ENCODE measurements around the gene LUC7L3.
"Not testable (repeated sequence)": the region's sequence is repeated elsewhere in the genome, so short reads cannot be mapped to it uniquely, and the experiment has no call there.

LUC7L3 gene

DNA sequence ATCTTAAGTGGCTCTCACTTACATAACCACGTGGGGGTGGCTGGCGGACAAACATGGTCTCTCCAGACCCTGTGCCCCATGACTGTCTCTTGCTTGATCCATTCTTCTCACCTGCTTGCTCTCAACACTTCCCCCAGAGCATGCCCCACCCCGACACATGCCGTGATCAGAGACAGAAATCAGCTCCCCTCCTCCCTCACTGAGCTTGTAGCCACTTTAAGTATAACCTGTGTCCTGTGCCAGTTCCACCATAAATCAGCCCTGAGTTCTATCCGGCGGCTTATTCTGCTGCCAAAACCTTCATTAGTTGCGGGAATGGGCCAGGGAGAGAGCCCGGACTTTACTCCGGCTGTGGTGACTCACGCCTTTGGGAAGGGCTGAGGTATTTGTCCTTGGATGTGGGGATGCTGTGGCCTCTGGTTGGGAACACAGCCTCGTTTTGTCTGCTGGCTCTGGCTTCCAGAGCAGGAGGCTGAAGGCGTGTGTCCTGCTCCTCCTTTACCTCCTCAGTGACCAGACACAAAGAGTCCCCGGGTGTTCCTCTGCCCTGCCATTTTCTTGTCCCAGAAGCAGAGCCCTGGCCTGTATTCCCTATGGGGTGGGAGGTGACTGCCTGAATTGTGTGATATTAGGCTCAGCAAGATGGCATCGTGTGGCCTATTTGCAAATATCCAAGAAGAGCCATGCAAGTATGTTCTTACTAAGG is 32.8 kb upstream of the LUC7L3 start:
- DNase-seq = no peak

DNA sequence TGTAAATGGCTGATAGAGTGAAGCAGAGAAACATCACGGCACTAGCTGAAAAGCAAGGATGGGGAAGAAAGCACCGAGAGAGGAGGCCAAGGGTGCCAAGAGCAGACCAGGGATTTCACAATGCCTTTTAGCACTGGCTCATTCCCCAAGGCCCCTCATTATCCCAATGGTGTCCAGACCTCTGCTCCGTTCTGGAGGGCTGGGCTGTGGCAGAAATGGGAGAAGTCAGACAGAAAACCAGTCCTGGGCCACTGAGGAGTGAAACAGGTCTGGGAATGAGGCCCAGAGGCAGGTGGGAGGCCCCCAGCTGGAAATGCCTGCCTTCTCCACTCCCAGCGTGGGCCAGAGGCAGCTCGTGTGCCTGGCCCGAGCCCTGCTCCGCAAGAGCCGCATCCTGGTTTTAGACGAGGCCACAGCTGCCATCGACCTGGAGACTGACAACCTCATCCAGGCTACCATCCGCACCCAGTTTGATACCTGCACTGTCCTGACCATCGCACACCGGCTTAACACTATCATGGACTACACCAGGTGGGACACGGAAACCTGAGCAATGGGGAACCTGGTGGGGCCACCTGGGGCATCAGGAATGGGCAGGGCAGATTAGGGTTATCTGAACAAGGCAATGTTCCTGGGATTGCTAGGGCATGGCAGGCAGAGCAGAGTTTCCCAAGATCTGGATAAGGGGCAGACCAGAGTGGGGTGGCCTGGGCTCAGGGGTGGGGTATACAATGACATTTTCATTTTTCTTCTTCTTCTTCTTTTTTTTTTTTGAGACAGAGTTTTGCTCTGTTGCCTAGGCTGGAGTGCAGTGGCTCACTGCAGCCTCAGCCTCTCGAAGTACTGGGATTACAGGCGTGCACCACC is 32.0 kb upstream of the LUC7L3 start:
- no peak for DNase-seq

DNA sequence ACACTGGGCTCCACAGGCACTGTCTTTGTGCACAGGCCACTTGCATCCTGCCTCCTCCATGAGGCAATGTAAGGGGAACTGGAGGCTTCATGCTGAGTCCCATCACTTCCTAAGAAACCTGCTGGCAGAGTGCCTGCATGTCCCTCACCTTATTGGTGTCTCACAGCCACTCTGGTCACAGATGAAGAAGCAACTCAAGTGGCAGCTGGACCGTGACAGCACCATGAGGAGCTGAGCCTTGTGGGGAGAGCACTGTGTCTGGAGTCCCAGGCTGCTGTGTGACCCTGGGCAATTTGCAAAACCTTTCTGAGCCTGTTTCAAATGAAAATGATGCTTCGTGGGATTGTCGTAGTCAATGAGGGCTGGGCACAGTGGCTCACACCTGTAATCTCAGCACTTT is 31.2 kb upstream of the LUC7L3 start:
- DNase-seq = no peak

DNA sequence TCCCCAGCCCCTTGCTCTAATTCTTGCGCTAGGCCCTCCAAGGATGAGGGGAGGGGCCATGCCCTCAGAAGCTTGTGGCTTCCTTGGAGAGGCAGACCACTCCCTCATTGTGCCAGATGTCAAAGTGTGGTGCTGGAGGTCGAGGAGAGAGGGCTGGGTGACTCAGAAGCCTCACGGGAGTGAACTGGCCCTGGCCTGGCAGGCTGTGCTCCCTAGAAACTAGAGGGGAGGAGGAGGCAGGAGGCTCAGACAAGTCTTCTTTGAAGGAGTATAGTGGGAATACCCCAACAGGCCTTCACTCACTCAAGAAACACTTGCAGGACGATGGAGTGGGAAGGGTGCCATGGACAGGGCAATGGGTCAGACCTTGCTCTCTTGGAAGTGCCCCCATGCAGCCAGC is 30.2 kb upstream of the LUC7L3 start:
- DNase-seq = no peak

DNA sequence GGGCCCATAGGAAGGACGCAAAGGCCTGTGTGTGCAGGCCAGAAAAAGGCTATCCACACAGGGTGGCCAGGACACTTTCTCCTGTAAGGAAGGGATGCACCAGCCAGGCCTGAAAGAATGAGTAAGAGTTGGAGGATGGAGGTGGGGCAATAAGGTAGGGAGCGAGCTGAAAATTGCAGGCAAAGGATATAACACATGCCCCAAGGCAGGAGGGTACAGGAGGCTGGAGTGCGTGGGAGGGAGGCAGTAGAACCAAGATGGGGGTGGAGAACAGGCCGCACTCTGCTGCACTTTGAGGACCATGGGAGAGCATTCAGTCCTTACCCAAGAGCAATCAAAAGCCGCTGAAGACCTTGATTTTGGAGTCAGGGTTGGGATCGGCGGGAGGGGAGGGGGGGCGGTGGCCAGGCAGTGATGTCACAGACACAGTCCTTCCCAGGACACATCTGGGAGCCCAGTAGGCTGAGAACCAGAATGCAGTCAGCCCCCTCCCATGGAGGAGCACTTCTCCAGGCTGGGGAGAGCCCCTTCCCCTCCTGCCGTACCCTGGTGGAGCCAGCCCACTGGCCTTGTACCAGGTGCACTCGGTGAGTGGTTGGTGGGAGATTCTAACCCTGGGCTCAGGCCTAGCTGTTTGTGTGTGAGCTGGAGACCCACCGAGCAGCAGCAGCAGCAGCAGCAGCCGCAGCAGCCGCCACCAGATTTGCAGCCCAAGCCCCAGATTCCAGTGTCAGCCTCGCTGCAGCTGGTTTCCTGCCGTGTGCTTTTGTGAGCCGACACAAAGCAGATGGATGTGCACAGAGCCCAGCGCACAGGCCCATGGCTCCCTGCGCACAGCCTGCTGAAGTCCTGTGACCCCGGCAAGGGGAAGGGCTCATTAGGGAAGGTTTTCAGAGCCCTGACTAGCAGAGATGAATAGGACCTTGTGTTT is 29.2 kb upstream of the LUC7L3 start:
- no peak for DNase-seq

DNA sequence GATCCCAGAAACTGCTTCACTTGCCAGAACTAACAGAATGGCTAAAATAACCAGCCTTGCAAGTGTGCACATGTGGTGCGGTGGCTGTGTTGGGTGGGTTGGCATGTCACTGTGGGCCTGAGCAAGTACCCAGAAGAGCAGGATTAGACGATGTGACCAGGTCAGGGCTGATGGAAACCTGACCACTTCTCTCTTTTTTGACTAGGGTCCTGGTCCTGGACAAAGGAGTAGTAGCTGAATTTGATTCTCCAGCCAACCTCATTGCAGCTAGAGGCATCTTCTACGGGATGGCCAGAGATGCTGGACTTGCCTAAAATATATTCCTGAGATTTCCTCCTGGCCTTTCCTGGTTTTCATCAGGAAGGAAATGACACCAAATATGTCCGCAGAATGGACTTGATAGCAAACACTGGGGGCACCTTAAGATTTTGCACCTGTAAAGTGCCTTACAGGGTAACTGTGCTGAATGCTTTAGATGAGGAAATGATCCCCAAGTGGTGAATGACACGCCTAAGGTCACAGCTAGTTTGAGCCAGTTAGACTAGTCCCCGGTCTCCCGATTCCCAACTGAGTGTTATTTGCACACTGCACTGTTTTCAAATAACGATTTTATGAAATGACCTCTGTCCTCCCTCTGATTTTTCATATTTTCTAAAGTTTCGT is 28.4 kb upstream of the LUC7L3 start:
- no peak for DNase-seq

DNA sequence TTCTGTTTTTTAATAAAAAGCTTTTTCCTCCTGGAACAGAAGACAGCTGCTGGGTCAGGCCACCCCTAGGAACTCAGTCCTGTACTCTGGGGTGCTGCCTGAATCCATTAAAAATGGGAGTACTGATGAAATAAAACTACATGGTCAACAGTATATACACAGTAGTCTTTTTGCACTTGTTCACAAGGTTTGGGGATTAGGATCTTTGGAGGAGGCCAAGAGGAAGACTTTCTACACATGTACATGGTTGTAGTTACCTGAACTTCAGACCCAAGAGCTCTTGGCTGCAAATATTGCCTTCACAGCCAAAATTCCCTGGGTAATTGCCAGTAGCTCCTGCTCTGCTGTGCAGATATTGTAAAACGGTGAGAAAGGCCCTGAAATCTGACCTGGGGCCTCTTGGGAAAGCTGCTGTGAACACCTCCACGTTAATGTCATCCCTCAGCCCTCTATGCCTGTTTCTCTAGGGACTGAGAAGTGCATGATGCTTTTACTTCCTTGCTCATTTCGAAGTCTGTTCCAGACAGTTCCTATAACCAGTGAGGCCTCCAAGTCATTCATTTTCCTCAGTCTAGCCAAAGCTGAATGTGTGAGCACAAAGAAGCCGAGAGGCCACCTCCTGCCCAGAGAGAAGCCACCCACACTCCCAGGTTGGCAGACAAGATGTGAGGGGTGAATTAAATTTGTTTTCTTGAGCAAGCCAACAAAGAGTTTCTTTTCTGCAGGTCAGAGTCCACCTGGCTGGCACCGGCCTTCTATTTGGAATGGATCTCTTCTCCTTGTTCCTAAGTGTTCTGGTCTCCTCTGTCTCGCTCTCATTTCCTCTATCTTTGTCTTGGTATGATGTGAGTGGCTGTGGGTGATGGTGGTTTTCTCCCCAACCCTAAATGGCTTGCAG is 27.6 kb upstream of the LUC7L3 start:
- no peak for DNase-seq

DNA sequence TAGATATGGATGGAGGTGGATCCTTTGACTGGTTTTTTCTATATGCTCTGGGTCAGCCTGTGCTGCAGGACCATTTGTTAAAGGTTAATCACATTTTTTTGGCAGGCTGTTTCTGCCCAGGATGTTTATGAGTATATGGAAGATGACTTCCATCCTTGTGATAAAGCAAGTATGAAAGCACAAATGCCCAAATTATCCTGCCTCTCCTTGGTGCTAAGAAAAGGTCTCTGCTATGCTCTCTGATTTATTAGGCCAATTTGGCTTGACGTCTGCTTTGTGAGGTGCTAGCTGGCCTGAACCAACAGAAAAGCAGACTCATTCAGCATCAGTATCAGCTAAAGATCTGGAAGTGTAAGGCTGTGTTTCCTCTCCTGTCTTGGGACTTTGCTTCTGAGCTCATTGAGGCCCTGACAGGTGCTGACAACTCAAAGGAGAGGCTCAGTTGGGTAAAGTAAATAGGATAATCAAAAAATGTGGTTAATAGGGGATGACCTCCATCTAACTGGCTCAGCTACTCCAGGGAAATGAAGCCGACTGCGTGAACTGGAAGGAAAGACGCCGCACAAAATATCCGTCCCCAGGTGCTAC is 26.9 kb upstream of the LUC7L3 start:
- no peak for DNase-seq

DNA sequence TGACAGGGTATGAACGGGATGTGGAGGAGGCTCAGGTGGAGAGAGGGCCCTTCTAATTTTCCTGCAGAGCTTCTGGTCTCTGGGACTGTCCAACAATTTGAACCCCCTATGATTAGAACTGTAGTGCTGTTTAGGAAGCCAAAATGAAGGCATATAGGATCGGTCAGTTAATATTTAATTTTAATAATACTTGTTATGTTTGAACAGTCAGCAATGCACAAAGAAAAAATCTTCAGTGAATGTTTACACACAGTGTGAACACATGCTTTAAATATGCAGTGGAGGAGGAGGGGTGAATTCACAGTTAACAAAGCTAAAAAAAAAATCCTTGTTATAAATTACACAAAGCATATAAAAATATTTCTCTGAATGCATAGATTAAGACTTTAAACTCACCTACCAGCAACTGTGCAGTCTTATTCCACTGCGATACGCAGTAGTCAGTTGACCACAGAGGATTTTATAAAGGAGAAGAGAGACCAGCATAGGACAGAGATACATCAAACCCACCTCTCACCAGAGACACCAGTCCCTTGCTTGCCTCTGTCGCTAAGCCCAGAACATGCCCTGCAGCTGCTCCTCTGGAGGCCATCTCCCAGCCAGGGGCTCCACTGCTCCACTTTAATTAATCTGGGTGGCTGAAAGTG is 26.2 kb upstream of the LUC7L3 start:
- no peak for DNase-seq

DNA sequence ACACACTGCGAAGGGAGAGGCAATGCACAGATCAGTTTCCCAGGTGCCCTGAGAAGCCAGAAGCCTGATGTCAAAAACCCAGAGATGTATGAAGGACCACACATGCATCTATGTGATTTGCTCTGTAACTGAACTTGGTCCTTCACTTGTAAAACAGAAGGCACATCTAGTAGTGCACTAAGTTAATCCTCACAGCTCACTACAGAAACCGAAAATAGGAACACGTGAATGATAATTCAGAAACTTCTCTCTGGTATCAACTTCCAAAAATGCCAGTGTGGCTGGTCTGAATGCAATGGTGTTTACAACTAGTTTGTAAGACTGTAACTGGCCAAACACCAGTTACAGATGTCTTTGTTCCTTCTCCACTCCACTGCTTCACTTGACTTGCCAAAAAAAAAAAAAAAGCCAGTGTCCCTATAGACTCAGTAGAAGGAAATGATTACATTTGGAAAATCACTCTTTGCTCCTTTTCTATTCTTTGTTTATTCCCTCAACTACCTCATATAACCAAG is 23.0 kb upstream of the LUC7L3 start:
- DNase-seq = no peak

DNA sequence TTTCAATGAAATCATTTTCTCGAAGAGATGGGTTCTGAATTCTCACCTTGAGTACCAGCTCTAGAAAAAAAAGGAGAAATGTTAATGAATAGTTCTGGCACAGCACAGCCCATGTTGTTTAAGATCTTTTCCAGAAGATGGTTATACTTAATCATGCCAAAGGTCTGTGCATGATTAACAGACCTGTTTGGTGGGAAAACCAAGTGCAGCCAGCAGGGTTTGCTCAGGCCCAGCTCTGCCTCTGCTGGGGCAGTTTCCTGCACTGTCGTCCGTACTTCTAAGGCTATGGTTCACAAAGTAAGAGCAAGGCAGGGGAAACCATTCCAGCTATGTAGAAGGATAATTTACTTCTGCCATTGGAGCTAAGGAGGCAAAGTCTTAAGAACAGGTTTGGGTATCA is 22.3 kb upstream of the LUC7L3 start:
- no peak for DNase-seq

DNA sequence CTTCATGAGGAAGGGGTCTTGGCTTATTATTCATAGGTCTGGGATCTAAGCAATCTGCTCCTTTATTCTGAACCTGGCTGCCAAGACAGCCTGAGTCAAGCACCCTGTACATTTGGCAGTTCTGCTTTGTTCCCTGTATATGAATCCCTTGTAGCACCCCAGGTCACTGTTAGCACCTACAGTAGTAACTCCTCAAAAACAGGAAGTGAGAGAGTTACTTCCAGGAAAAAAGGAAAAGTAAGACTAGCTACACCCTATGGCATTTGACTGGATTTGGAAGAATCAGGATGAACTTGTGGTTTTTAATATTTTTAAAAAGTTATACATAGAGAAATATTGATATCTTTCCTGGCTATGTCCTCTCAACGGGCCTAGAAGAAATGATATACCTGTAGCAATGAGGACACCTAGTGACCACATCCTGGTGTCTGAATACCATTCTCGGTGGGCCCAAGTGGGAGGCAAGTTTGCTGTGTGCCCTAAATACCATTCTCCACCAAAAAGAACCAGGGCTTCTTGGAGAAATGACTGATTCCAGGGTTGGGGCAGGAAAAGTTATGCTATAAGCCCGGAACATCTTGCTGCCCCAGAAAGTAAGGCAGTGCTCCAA is 21.6 kb upstream of the LUC7L3 start:
- no peak for DNase-seq

DNA sequence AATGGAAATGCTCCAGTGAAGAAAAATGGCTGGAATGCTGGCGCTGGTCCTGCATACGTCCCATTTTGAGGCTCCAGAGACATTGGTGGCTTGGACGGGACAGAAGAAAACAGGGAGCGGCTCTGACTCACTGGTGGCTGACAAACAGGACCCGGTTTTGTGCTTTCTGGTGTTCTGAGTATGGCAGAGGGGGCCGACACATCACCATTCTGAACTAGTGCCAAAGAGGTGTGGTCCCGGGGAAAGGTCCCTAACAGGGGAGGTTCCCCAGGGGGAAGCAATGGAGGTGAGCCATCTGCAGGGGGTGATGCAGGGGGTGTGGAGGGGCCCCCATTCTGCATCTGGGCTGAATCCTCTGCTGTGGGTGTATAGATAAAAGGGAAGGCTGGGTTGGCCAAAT is 20.0 kb upstream of the LUC7L3 start:
- DNase-seq = no peak

DNA sequence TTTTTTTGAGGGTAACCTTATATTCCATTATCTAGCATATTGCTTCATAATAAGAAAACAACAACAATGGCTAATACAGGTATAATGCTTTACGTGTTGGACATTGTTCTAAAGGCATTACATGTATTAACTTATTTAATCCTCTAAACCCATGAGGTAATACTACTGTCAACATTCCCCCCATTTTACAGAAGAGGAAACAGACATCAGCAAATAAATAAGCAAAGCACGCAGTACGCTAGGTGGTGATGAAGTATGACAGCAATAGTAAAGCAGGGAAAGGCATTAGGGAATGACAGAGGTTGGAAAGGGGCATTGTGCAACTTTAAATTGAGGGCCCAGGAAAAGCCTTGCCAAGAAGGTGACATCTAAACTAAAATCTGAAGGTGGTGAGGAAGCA is 16.2 kb upstream of the LUC7L3 start:
- no peak for DNase-seq

DNA sequence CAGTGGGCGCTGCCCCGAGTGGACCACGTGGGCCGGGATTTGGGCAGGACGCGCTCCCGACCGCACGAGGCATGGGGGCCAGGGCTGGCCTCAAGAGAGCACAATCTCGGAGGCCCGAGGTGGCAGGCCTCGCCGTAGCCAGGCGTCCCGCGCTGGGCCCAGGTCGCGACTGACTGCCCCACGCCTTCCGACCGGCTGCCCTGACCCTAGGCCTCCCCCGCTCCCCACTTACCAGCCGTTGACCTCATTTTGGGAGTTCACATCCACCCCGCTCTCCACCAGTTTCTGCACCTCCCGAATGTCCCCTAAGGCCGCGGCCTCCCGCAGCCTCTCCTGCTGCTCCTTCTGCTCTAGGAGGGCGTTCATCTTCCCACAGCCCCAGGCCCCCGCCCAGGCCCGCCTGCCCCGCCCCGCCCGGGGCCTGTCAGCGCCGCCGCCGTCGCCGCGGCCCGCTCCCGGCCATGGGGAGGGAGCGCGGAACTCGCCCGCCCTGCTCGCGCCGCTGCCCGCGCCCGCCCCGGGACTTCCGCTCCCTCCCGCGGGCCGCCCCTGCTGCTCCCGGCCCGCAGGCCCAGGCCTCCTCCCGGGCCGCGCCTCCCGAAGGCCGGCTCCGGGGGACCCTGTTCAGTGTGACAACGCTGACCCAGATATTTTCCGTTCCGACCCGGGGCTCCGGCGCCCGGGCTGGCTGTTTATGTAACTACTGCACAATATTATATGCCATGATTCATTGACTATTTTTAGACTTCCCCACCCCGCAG is 11.9 kb upstream of the LUC7L3 start, which contains the start of gene ANKRD40:
ANKRD40 (minus strand) TSS at position 626 of the 761 bp plus-strand sequence; CDS start at position 366, 260 bp downstream.
- peak; percentile 58 for DNase-seq

DNA sequence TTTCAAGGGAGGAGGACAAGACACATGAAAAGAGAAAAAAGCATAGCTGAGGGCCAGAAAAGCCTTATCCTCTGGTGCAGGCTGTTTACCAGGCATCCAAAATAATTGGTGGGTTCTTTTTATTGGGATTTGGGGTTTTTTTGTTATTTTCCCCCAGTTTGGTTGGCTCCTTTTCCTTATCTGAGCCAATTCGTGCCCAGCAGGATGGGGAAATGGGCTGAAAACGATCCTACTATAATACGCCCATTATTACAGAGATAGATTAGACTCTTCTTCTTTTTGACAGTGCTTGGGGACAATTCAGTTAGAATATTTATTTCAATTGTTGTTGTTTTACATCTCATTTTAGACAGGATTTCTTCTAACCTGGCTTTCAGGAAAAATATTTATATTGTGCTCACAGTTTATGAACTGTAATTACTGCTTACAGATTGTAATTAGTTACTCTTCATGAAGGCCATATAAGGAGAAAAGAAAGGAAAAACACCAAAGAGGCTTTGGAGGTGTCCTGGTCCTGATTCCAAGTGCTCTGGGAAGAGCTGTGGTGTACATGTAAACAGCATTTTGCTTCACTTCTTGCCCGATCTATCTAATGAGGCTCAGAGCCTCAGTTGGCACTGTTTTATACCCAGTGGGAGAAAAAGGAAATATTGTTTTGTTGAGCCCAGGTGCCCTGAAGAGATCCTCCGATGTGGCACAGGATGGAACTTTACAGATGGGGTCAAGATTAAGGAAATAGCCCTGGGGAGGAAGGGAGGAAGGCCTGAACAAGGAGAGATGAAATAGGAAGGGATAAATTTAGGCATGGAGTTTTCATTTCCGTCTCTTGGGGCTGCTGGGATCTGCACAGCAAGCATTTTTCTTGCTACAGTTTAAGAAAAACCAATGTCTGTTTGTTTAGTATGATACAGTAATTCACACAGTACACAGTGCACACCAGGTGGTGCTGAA is 11.1 kb upstream of the LUC7L3 start:
- no peak for DNase-seq

DNA sequence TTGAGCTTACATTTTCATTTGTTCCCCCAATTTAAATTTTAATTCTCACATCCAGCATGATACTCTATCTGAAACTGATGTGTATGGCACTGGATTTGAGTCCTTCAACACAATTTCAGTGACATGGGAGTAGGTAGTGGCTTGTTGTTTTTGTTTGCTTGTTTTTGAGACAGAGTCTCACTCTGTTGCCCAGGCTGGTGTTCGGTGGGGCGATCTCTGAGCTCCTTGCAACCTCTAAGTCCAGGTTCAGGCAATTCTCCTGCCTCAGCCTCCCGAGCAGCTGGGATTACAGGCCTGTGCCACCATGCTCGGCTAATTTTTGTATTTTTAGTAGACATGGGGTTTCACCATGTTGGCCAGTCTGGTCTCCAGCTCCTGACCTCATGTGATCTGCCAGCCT is 10.3 kb upstream of the LUC7L3 start:
- DNase-seq = not testable (repeated sequence)

DNA sequence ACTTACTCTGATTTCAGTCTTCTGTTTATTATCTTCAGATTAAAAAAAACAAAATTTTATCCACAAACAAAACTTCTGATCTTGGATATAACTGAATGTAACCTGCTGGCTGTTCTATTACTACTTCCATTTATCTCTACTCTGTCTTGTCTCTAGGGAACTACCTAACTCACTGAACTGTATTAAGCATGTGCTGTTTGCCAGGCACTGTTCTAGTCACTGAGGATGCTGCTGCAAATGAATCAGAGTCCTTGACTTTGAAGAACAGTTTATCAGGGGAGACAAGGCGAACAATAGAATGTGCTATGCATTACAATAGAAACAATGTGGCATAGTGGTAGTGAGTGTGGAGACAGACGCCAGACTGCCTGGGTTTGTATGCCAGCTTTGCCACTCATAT is 9.4 kb upstream of the LUC7L3 start:
- no peak for DNase-seq
